OCI-LY1 (cell line): ENCODE results near the gene SIK3.

ENCODE experiments used
- H2AFZ ChIP-seq: fragments of 200-600 bp; sonication (generic), shearing (Covaris generic); 2 replicates; pipeline ENCODE4 v1.6.0; 2014; ENCODE audit warnings: antibody characterized with exemption, mild to moderate bottlenecking, low read length
- H3F3A ChIP-seq: fragments of 200-600 bp; sonication (generic), shearing (Covaris generic); 2 replicates; pipeline ENCODE4 v1.6.0; 2014; ENCODE audit warnings: mild to moderate bottlenecking, antibody characterized with exemption, low read length, moderate library complexity; ENCODE audit not compliant: insufficient read depth
- H3K27ac ChIP-seq: fragments of 200-600 bp; sonication (generic); 2 replicates; pipeline ENCODE4 v1.5.1; 2014; ENCODE audit warnings: low read length, mixed run types, mild to moderate bottlenecking, low read depth; ENCODE audit not compliant: poor library complexity, severe bottlenecking
- H3K27me3 ChIP-seq: fragments of 200-600 bp; sonication (generic); 2 replicates; pipeline ENCODE4 v1.6.0; 2014; ENCODE audit warnings: antibody characterized with exemption, mild to moderate bottlenecking, low read length, moderate library complexity; ENCODE audit not compliant: insufficient read depth
- H3K36me3 ChIP-seq: fragments of 200-600 bp; sonication (generic); 2 replicates; pipeline ENCODE4 v1.6.1; 2014; ENCODE audit warnings: mild to moderate bottlenecking, antibody characterized with exemption, low read length, moderate library complexity, mixed read lengths; ENCODE audit not compliant: insufficient read depth
- H3K4me1 ChIP-seq: fragments of 200-600 bp; sonication (generic); 2 replicates; pipeline ENCODE4 v1.5.1; 2014; ENCODE audit warnings: mild to moderate bottlenecking, low read length, moderate library complexity; ENCODE audit not compliant: insufficient read depth, severe bottlenecking
- H3K4me2 ChIP-seq: fragments of 200-600 bp; sonication (generic), shearing (Covaris generic); 2 replicates; pipeline ENCODE4 v1.6.1; 2014; ENCODE audit warnings: low read length
- H3K4me3 ChIP-seq: fragments of 200-600 bp; sonication (generic); 2 replicates; pipeline ENCODE4 v1.5.1; 2014; ENCODE audit warnings: low read length, low read depth, mild to moderate bottlenecking, mixed read lengths; ENCODE audit not compliant: poor library complexity, severe bottlenecking
- H3K79me2 ChIP-seq: fragments of 200-600 bp; shearing (Covaris generic); 2 replicates; pipeline ENCODE4 v1.6.1; 2016; ENCODE audit warnings: mixed run types, low read length, mixed read lengths; ENCODE audit not compliant: insufficient read depth
- H3K9ac ChIP-seq: fragments of 200-600 bp; sonication (generic), shearing (Covaris generic); 2 replicates; pipeline ENCODE4 v1.6.1; 2014; ENCODE audit warnings: mild to moderate bottlenecking, low read length, mixed read lengths
- H3K9me2 ChIP-seq: fragments of 200-600 bp; sonication (generic), shearing (Covaris generic); 2 replicates; pipeline ENCODE4 v1.6.1; 2014; ENCODE audit warnings: low read depth, mild to moderate bottlenecking, low read length, mixed read lengths
- H3K9me3 ChIP-seq: fragments of 200-600 bp; shearing (Covaris generic); 2 replicates; pipeline ENCODE4 v1.6.1; 2014; ENCODE audit warnings: low read length, mixed read lengths
- H4K20me1 ChIP-seq: fragments of 200-600 bp; sonication (generic), shearing (Covaris generic); 2 replicates; pipeline ENCODE4 v1.6.0; 2016; ENCODE audit warnings: mild to moderate bottlenecking, low read length; ENCODE audit not compliant: insufficient read depth
- EZH2 ChIP-seq: fragments of 200-600 bp; sonication (generic), shearing (Covaris generic); IDR thresholded peaks from 2 replicates; pipeline ENCODE4 v1.8.0; 2017; ENCODE audit warnings: borderline replicate concordance, mixed run types, mild to moderate bottlenecking, antibody characterized with exemption, low read length, moderate library complexity, mixed read lengths
- TF ChIP-seq, protein P1 (sequence below): fragments of 200-600 bp; sonication (generic), shearing (Covaris generic); IDR thresholded peaks from 2 replicates; pipeline ENCODE4 v1.5.1; 2017; ENCODE audit warnings: mild to moderate bottlenecking, antibody characterized with exemption, low read length, moderate library complexity, mixed read lengths

SIK3 gene

GRCh38 chr11:116849060-116849459 lies 249.2 kb downstream of the SIK3 start:
- Histone ChIP-seq H3K4me2 (no peak overlapping the region), H3K36me3 (peaks cover 60% of the 10 kb centered on the region), H3K27ac (no peak overlapping the region), H3K9ac (no peak overlapping the region), H3F3A (no peaks in the 10 kb centered on the region), H3K9me3 (no peaks in the 10 kb centered on the region), H2AFZ (no peak overlapping the region), H3K79me2 (no peaks in the 10 kb centered on the region), H3K9me2 (no peaks in the 10 kb centered on the region), H3K4me3 (no peak overlapping the region), H4K20me1 (no peaks in the 10 kb centered on the region), H3K4me1 (peaks cover 25% of the 10 kb centered on the region), H3K27me3 (no peaks in the 10 kb centered on the region)
- TF ChIP-seq, protein P1, sequence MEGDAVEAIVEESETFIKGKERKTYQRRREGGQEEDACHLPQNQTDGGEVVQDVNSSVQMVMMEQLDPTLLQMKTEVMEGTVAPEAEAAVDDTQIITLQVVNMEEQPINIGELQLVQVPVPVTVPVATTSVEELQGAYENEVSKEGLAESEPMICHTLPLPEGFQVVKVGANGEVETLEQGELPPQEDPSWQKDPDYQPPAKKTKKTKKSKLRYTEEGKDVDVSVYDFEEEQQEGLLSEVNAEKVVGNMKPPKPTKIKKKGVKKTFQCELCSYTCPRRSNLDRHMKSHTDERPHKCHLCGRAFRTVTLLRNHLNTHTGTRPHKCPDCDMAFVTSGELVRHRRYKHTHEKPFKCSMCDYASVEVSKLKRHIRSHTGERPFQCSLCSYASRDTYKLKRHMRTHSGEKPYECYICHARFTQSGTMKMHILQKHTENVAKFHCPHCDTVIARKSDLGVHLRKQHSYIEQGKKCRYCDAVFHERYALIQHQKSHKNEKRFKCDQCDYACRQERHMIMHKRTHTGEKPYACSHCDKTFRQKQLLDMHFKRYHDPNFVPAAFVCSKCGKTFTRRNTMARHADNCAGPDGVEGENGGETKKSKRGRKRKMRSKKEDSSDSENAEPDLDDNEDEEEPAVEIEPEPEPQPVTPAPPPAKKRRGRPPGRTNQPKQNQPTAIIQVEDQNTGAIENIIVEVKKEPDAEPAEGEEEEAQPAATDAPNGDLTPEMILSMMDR = no peak
- no peak for TF ChIP-seq EZH2

GRCh38 chr11:116847612-116848011 lies 250.6 kb downstream of the SIK3 start:
- Histone ChIP-seq H3K9me2 (no peaks in the 10 kb centered on the region), H3K9ac (no peak overlapping the region), H3K36me3 (peaks cover 70% of the 10 kb centered on the region), H2AFZ (no peak overlapping the region), H3K9me3 (no peaks in the 10 kb centered on the region), H3K27me3 (no peaks in the 10 kb centered on the region), H3K79me2 (no peaks in the 10 kb centered on the region), H3K4me3 (no peak overlapping the region), H3F3A (no peaks in the 10 kb centered on the region), H3K4me1 (peaks cover 11% of the 10 kb centered on the region), H4K20me1 (no peaks in the 10 kb centered on the region), H3K4me2 (no peak overlapping the region), H3K27ac (no peak overlapping the region)
- no peak for TF ChIP-seq EZH2
- TF ChIP-seq, protein P1 = no peak

DNA sequence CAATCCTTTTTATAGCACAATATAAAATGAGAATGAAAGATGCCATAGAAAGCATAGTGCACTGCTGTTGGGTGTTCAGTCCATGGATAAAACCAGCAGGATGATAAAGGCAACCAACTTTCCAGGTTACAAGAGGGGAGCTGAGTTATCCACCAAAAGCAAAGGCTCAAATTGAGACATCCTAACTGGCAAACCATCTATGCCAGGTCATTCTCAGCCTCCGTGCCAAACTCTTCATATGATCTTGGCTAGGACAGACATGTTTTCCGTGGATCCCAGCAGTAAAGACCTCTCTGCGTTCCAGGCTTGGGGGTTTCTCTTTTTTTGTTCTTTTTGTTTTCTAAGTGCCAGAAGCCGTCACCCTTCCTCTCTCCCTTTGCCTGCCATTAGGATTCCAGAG lies 253.5 kb downstream of the SIK3 start:
- TF ChIP-seq, protein P1 = no peak
- TF ChIP-seq EZH2 = no peak
- Histone ChIP-seq H3K27me3 (no peaks in the 10 kb centered on the region), H3K4me3 (no peak overlapping the region), H3K9me3 (no peaks in the 10 kb centered on the region), H2AFZ (no peak overlapping the region), H3K9ac (no peak overlapping the region), H3K9me2 (no peaks in the 10 kb centered on the region), H3K27ac (no peak overlapping the region), H3K4me1 (no peaks in the 10 kb centered on the region), H3F3A (no peaks in the 10 kb centered on the region), H4K20me1 (no peaks in the 10 kb centered on the region), H3K79me2 (no peaks in the 10 kb centered on the region), H3K36me3 (peaks cover 62% of the 10 kb centered on the region), H3K4me2 (no peak overlapping the region)
